Endothelial cell of umbilical vein (primary cell): Measurements from ENCODE around the gene P2RX3.

ENCODE experiments used
- EZH2 ChIP-seq: IDR thresholded peaks from 2 replicates; pipeline ENCODE4 v1.6.1; 2012; ENCODE audit warnings: borderline replicate concordance, low read depth, mild to moderate bottlenecking, moderate library complexity, low read length, inconsistent platforms; ENCODE audit not compliant: severe bottlenecking
- GATA2 ChIP-seq: IDR thresholded peaks from 2 replicates; pipeline ENCODE4 v1.7.0; 2011; ENCODE audit warnings: low read depth, mild to moderate bottlenecking, moderate library complexity, mixed read lengths, low read length; ENCODE audit not compliant: insufficient read length, insufficient read depth
- JUN ChIP-seq: IDR thresholded peaks from 2 replicates; pipeline ENCODE4 v1.6.1; 2011; ENCODE audit warnings: borderline replicate concordance, low read depth; ENCODE audit not compliant: insufficient read length, insufficient read depth
- MYC ChIP-seq: IDR thresholded peaks from one replicate; pipeline ENCODE4 v1.6.1; 2011; ENCODE audit warnings: mild to moderate bottlenecking, low read depth, low read length
- POLR2A ChIP-seq: IDR thresholded peaks from 2 replicates; pipeline ENCODE4 v1.6.1; 2012; ENCODE audit warnings: low read depth, mild to moderate bottlenecking, control low read depth, low read length
- POLR2AphosphoS5 ChIP-seq: IDR thresholded peaks from 2 replicates; pipeline ENCODE4 v1.6.1; 2012; ENCODE audit warnings: low read depth, mild to moderate bottlenecking, control low read depth, low read length, moderate library complexity; ENCODE audit not compliant: insufficient read depth
- TF ChIP-seq, protein P1 (sequence below): IDR thresholded peaks from 2 replicates; pipeline ENCODE4 v1.6.1; 2011; ENCODE audit not compliant: insufficient read depth, insufficient read length
- TF ChIP-seq, protein P2 (sequence below), 2 donors: IDR thresholded peaks; 1 replicate in 1 of 2; 2 replicates in 1 of 2; pipeline ENCODE4 v1.5.1; 2011; ENCODE audit warnings: low read length in 2 of 2, mild to moderate bottlenecking in 2 of 2, moderate library complexity in 2 of 2, control low read depth in 1 of 2, inconsistent platforms in 1 of 2, low read depth in 1 of 2; ENCODE audit not compliant: insufficient read depth in 1 of 2; ENCODE audit errors: extremely low read depth in 1 of 2

DNA sequence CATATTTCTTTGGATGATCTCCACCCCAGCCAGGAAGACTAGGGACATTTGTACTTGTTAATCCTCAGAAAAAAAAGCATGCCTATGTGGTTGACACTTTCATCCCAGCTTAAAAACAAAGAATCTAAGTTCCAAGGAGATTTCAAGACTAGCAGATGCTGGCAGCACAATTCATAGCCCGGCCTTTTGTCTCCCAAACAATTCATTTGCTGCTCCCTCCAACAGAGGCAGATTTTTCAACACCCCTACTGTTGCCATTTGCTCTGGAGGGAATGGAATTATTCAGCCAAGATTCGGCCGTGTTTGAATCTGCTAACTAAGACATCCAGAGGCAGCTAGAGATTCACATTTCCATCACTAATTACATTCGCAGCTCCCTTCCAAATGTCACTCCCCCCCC is 15.3 kb downstream of the P2RX3 start:
- TF ChIP-seq, protein P1, sequence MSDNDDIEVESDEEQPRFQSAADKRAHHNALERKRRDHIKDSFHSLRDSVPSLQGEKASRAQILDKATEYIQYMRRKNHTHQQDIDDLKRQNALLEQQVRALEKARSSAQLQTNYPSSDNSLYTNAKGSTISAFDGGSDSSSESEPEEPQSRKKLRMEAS: no peak
- TF ChIP-seq, protein P2, sequence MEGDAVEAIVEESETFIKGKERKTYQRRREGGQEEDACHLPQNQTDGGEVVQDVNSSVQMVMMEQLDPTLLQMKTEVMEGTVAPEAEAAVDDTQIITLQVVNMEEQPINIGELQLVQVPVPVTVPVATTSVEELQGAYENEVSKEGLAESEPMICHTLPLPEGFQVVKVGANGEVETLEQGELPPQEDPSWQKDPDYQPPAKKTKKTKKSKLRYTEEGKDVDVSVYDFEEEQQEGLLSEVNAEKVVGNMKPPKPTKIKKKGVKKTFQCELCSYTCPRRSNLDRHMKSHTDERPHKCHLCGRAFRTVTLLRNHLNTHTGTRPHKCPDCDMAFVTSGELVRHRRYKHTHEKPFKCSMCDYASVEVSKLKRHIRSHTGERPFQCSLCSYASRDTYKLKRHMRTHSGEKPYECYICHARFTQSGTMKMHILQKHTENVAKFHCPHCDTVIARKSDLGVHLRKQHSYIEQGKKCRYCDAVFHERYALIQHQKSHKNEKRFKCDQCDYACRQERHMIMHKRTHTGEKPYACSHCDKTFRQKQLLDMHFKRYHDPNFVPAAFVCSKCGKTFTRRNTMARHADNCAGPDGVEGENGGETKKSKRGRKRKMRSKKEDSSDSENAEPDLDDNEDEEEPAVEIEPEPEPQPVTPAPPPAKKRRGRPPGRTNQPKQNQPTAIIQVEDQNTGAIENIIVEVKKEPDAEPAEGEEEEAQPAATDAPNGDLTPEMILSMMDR (IDR thresholded peaks at IDR 0.05; ENCODE audit: extremely low read depth in 1 of 2, insufficient read depth in 1 of 2, low read depth in 1 of 2, low read length in 2 of 2): no peak
- TF ChIP-seq EZH2 (no peak), POLR2AphosphoS5 (no peak), POLR2A (no peak), JUN (no peak), GATA2 (no peak), MYC (no peak)
